Measurements from ENCODE around the gene PRM3.

DNA sequence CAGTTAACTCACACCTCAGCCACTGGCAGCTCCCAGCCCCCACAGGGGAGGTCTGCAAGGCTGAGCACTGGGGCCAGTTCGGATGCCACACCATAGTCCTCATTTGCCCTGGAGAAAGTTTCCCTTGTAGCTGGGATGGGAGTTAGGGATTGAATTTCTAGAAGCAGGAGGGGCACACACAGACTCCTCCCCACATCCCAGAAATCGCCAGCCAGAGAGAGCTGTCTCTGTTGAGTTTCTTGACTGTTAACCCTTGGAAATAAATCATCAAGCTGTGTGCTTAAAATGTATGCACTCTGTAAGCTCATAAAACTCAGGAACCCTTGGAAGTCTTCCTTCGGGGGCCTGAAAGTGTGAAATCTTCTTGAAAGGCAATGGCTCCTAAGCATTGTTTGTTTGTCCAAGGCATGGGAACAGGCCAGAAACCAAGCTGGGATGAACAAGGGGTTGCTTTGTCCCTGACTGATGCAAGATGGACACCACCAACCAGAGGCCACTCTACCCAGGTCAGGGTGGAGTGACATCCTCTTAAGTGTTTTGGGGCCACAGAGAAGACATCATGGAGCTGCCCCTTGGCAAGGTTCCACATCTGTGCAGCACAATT is 394 bp upstream of the PRM3 start:
- TF ChIP-seq, protein P1, sequence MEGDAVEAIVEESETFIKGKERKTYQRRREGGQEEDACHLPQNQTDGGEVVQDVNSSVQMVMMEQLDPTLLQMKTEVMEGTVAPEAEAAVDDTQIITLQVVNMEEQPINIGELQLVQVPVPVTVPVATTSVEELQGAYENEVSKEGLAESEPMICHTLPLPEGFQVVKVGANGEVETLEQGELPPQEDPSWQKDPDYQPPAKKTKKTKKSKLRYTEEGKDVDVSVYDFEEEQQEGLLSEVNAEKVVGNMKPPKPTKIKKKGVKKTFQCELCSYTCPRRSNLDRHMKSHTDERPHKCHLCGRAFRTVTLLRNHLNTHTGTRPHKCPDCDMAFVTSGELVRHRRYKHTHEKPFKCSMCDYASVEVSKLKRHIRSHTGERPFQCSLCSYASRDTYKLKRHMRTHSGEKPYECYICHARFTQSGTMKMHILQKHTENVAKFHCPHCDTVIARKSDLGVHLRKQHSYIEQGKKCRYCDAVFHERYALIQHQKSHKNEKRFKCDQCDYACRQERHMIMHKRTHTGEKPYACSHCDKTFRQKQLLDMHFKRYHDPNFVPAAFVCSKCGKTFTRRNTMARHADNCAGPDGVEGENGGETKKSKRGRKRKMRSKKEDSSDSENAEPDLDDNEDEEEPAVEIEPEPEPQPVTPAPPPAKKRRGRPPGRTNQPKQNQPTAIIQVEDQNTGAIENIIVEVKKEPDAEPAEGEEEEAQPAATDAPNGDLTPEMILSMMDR (conservative IDR thresholded peaks at IDR 0.05 in 1 of 2, IDR thresholded peaks at IDR 0.05 in 1 of 2; ENCODE audit: low read depth in 1 of 2, low read length in 2 of 2): no peak
- no peak for TF ChIP-seq EZH2 (IDR thresholded peaks at IDR 0.05; ENCODE audit: low read length, missing control alignments)
